A549 (cell line): ENCODE measurements around the gene CERK.

Experiments
- BHLHE40 ChIP-seq: IDR thresholded peaks from 2 replicates; pipeline ENCODE4 v1.6.1; 2012; ENCODE audit warnings: low read depth, low read length, inconsistent platforms
- CBX2 ChIP-seq: fragments of 200-600 bp; sonication (generic); IDR thresholded peaks from 2 replicates; pipeline ENCODE4 v1.6.1; 2016; ENCODE audit warnings: low read depth, mild to moderate bottlenecking, borderline replicate concordance
- CEBPB ChIP-seq, 2 experiments: fragments of >200 bp in 1 of 2; sonication (Bioruptor Twin) in 1 of 2; formaldehyde crosslinking in 1 of 2; IDR thresholded peaks; 2 replicates each; pipeline ENCODE4 v1.6.1; 2012 to 2016
- CHD4 ChIP-seq: fragments of 200-600 bp; sonication (generic); IDR thresholded peaks from 2 replicates; pipeline ENCODE4 v1.6.1; 2016; ENCODE audit warnings: antibody characterized with exemption, mild to moderate bottlenecking, borderline replicate concordance
- CTCF ChIP-seq: fragments of >200 bp; sonication (Bioruptor Twin); formaldehyde crosslinking; IDR thresholded peaks from 3 replicates; pipeline ENCODE4 v1.5.1; 2016
- EP300 ChIP-seq, 2 experiments: fragments of >200 bp; sonication (Bioruptor Twin); formaldehyde crosslinking; IDR thresholded peaks; 2 replicates in 1 of 2; 3 replicates in 1 of 2; pipeline ENCODE4 v1.6.1; 2016 to 2017
- NR3C1 ChIP-seq: fragments of >200 bp; sonication (Bioruptor Twin); formaldehyde crosslinking; IDR thresholded peaks from 3 replicates; pipeline ENCODE4 v1.6.1; 2017
- POLR2A ChIP-seq: IDR thresholded peaks from 2 replicates; pipeline ENCODE4 v1.6.1; 2012; ENCODE audit warnings: mild to moderate bottlenecking, low read length
- RAD21 ChIP-seq, 2 experiments: fragments of >200 bp in 1 of 2; sonication (Bioruptor Twin) in 1 of 2; formaldehyde crosslinking in 1 of 2; IDR thresholded peaks in 1 of 2; conservative IDR thresholded peaks in 1 of 2; 2 replicates in 1 of 2; 3 replicates in 1 of 2; pipeline ENCODE4 v1.6.1; 2012 to 2018; ENCODE audit warnings: inconsistent platforms in 1 of 2

GRCh38 chr22:46725096-46725495 is 13.0 kb downstream of the CERK start:
- TF ChIP-seq CTCF = no peak
- TF ChIP-seq CHD4 = no peak
- TF ChIP-seq RAD21 (conservative IDR thresholded peaks at IDR 0.05 in 1 of 2, IDR thresholded peaks at IDR 0.05 in 1 of 2) = no peak
- no peak for TF ChIP-seq CEBPB (IDR thresholded peaks at IDR 0.05)
- no peak for TF ChIP-seq EP300 (IDR thresholded peaks at IDR 0.05)
- no peak for TF ChIP-seq BHLHE40
- TF ChIP-seq CBX2 = no peak
- no peak for TF ChIP-seq POLR2A
- TF ChIP-seq NR3C1 = no peak
